Measurements from ENCODE around the gene CRYBG2. TPM values are rescaled to one million over a fixed set of nuclear protein-coding genes. Genes with fewer than 3 reads are reported as not detected.

CRYBG2 gene
- total RNA-seq, 1 donor from 2014 or later: 6.3 TPM

DNA sequence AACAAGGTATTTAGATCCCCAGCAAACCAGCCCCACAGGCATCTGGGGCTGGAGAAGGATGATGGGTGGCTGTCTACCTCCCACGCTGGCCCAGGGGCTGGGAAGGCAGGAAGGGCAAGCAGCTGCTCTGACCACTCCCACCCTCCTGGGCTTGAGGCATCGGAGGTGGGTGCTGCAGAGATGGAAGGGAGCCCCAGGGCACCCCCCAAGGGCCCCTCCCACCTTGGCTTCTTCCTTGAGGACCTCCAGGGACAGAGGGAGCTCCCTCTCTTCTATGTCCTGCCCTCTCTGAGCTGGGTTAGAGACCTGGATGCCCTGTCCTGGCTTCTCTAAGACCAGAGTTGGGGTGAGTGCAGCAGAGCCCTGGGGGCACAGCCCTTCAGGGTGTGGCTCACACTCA, 33.0 kb downstream of the CRYBG2 start:
- H3K9me3 Mint-ChIP-seq: no peaks in the 10 kb centered on the region
- no peaks in the 10 kb centered on the region for H3K36me3 Mint-ChIP-seq (ENCODE audit: low read depth)
- TF ChIP-seq, protein P1, sequence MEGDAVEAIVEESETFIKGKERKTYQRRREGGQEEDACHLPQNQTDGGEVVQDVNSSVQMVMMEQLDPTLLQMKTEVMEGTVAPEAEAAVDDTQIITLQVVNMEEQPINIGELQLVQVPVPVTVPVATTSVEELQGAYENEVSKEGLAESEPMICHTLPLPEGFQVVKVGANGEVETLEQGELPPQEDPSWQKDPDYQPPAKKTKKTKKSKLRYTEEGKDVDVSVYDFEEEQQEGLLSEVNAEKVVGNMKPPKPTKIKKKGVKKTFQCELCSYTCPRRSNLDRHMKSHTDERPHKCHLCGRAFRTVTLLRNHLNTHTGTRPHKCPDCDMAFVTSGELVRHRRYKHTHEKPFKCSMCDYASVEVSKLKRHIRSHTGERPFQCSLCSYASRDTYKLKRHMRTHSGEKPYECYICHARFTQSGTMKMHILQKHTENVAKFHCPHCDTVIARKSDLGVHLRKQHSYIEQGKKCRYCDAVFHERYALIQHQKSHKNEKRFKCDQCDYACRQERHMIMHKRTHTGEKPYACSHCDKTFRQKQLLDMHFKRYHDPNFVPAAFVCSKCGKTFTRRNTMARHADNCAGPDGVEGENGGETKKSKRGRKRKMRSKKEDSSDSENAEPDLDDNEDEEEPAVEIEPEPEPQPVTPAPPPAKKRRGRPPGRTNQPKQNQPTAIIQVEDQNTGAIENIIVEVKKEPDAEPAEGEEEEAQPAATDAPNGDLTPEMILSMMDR (conservative IDR thresholded peaks at IDR 0.05): no peak

DNA sequence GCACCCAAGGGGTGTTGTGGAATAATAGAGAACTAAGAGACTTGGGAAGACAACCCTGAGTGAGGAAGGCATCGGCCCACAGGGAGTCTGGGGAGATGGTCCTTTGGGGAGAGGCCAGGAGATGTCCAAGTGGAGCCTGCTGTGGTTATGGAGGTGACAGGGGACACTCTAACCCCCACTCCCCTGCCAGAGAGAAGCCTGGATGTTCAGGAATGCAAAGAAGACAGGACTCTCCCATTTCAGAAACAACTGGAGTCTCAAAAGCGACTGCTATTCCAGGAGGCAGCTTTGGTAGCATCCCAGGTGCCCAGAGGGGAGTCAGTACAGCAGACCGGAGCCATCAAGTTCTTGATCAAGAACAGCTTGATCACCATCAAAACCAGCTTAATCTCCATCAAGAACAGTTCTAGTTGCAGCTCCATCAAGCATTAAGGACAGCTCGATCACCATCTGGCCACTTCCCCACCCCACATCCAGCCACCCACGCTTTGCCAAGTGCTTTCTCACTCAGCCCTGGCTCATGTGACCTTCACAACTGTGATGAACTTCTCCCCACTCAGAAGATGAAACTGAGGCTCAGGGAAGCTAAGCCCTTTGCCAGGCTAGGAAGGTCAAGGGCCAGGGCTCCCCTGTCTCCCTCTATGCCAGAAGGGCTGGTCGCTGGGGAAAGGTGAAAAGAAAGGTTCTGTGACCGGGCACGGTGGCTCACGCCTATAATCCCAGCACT, 35.4 kb downstream of the CRYBG2 start:
- TF ChIP-seq, protein P1 (conservative IDR thresholded peaks at IDR 0.05): no peak
- peaks cover 25% of the 10 kb centered on the region for H3K4me1 Mint-ChIP-seq
- no peak for DNase-seq (ENCODE audit: low read depth, low spot score)
- no peaks in the 10 kb centered on the region for H3K27me3 Mint-ChIP-seq (ENCODE audit: low read depth)
- no peaks in the 10 kb centered on the region for H3K9me3 Mint-ChIP-seq
- H3K4me3 Mint-ChIP-seq: no peak overlapping the region
- no peaks in the 10 kb centered on the region for H3K36me3 Mint-ChIP-seq (ENCODE audit: low read depth)
- no peak overlapping the region for H3K27ac Mint-ChIP-seq (ENCODE audit: unreplicated experiment)

More for the DNA sequence above, 33.0 kb downstream of the CRYBG2 start:
- Mint-ChIP-seq H3K27ac (ENCODE audit: unreplicated experiment) (no peak overlapping the region), H3K4me3 (no peak overlapping the region), H3K4me1 (peaks cover 15% of the 10 kb centered on the region), H3K27me3 (ENCODE audit: low read depth) (no peaks in the 10 kb centered on the region)
- DNase-seq (ENCODE audit: low read depth, low spot score): no peak

DNA sequence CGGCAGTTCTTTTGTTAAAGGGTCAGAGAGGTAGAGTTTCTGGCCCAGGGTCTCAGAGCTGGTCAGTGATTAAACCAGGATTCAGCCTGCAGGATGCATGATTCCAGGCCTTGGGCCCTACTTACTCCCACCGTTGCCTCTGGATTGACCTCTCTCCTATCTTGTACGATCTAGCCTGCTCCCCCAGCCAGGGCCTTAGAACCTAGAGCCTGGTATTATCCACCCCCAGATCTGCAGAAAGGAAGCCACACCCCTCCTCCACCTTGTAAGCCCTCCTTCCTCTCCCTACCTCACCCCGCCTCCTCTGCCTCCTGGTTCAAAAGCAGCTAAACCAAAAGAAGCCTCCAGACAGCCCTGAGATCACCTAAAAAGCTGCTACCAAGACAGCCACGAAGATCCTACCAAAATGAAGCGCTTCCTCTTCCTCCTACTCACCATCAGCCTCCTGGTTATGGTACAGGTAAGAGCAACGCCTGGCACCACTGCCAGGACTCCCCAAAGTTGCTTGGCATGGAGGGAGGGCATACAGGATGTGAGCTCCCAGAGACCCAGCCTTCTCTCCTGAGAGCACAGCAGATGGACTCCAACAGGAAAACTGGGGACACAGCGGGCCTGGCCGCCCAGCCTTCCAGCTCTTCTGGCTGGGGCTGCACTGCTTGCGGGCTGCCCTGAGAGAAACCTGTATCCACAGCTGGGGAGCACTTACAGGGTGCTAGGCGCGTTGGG, 36.2 kb downstream of the CRYBG2 start, which contains the start of gene CD52:
CD52 (plus strand) TSS at position 347 of the 726 bp plus-strand sequence; CDS start at position 407, 60 bp downstream.
- Mint-ChIP-seq H3K4me3 (no peak within 1 kb of the TSS), H3K27me3 (ENCODE audit: low read depth) (no peaks in the 10 kb centered on the region), H3K36me3 (ENCODE audit: low read depth) (no peaks in the 10 kb centered on the region), H3K27ac (ENCODE audit: unreplicated experiment) (peak within 1 kb of the TSS; percentile 16), H3K4me1 (peaks cover 25% of the 10 kb centered on the region), H3K9me3 (no peaks in the 10 kb centered on the region)
- TF ChIP-seq, protein P1 (conservative IDR thresholded peaks at IDR 0.05): no peak
- DNase-seq (ENCODE audit: low read depth, low spot score): no peak

DNA sequence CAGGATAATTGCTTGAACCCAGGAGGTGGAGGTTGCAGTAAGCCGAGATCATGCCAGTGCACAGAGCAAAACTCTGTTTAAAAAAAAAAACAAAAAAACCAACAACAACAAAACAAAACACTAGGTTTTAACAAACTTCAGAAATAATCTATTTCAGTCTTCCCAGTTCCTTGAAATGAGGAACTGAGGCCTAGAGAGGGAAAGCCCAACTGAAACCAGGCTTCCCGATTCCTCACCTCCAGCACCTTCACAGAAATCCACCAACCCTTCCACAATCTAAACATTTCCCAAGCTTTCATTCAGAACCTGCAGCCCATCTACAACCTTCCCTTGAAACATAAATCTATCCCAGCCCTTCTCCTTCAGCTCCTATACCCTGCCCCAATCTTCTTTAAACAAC, 36.8 kb downstream of the CRYBG2 start:
- no peaks in the 10 kb centered on the region for H3K9me3 Mint-ChIP-seq
- H3K4me1 Mint-ChIP-seq: peaks cover 25% of the 10 kb centered on the region
- H3K36me3 Mint-ChIP-seq (ENCODE audit: low read depth): no peaks in the 10 kb centered on the region
- DNase-seq (ENCODE audit: low read depth, low spot score): no peak
- no peak overlapping the region for H3K4me3 Mint-ChIP-seq
- TF ChIP-seq, protein P1 (conservative IDR thresholded peaks at IDR 0.05): no peak
- H3K27ac Mint-ChIP-seq (ENCODE audit: unreplicated experiment): peak overlapping the region; percentile 16
- H3K27me3 Mint-ChIP-seq (ENCODE audit: low read depth): no peaks in the 10 kb centered on the region

DNA sequence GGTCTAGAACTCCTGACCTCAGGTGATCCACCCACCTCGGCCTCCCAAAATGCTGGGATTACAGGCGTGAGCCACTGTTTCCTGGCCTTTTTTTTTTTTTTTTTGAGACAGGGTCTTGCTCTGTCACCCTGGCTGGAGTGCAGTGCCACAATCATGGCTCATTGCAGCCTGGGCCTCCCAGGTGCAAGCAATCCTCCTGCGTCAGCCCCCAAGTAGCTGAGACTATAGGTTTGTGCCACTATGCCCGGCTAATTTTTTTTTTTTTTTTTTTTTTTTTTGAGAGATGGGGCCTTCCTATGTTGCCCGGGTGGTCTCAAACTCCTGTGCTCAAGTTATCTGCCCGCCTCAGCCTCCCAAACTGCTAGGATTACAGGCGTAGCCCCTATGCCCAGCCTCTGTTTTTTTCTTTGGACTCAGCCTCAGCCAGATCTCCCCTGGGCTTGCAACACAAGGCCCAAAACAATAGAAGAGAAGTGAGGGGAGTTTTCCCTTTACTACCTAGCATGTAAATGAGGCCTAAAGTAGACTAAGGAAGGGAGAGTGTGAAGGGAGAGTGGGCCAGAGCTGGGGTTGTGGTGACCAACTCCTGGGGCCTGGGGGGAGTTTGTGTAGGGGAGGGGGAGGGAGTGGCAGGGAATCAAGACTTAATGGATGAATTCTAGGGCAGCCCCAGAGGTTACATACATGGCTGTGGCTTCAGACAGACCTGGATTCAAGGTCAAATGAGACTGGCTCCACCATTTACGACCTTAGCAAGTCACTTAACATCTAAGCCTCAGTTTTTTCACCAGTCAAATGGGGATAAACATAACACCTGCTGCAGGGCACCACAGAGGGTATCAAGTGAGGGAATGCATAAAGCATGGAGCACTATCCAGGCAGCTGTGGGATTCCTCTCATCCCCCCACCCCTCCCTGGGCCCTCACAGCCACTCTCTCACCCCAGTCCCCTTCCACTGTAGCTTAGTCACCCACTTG, 37.8 kb downstream of the CRYBG2 start:
- TF ChIP-seq, protein P1 (conservative IDR thresholded peaks at IDR 0.05): no peak
- Mint-ChIP-seq H3K4me3 (no peak overlapping the region), H3K4me1 (peaks cover 20% of the 10 kb centered on the region), H3K27ac (ENCODE audit: unreplicated experiment) (no peak overlapping the region), H3K9me3 (no peaks in the 10 kb centered on the region), H3K36me3 (ENCODE audit: low read depth) (no peaks in the 10 kb centered on the region), H3K27me3 (ENCODE audit: low read depth) (no peaks in the 10 kb centered on the region)
- DNase-seq (ENCODE audit: low read depth, low spot score): no peak
